Measurements from ENCODE around the gene NPFFR1. TPM values are rescaled to one million over a fixed set of nuclear protein-coding genes. Genes with fewer than 3 reads are reported as not detected.

NPFFR1 gene

Small RNAs within 50 kb of the gene (small RNA-seq; reads per million reads assigned to genes)
- gene RPS25P9 (ENCODE audit: insufficient read depth): not detected

All from neuronal stem cell (in vitro differentiated cells).